MG63 (cell line): ENCODE data around the gene BICRAL. TPM values are rescaled to one million over a fixed set of nuclear protein-coding genes. Genes with fewer than 3 reads are reported as not detected.
"Not testable (repeated sequence)": the region's sequence is repeated elsewhere in the genome, so short reads cannot be mapped to it uniquely, and the experiment has no call there.

Source experiments
- DNase-seq: peaks from one replicate; pipeline ENCODE4 v3.0.0-alpha.2; 2020
- H3K27me3 ChIP-seq: fragments of 250-450 bp; sonication (Bioruptor Pico); 2 replicates; pipeline ENCODE4 v1.5.1; 2020; ENCODE audit warnings: mild to moderate bottlenecking, moderate library complexity
- H3K36me3 ChIP-seq: fragments of 250-450 bp; sonication (Bioruptor Pico); 2 replicates; pipeline ENCODE4 v1.5.1; 2020; ENCODE audit warnings: mild to moderate bottlenecking, moderate library complexity
- H3K4me3 ChIP-seq: fragments of 250-450 bp; sonication (Bioruptor Pico); 2 replicates; pipeline ENCODE4 v1.5.1; 2020; ENCODE audit warnings: mild to moderate bottlenecking, moderate library complexity
- H3K9me3 ChIP-seq: fragments of 250-450 bp; sonication (Bioruptor Pico); 2 replicates; pipeline ENCODE4 v1.5.1; 2020; ENCODE audit warnings: mild to moderate bottlenecking, moderate library complexity
- total RNA-seq: library from RNA; depleted of rRNA; stranded (reverse); fragments of >200 nt; shearing (Covaris generic); gene quantifications from 2 replicates; pipeline ENCODE4 v1.2.3, GENCODE V29; 2014; ENCODE audit warnings: low replicate concordance

BICRAL gene
- total RNA-seq, 1 experiment from 2014 or later = 0.40 TPM

GRCh38 chr6:42848700-42849099 lies 66.8 kb downstream of the BICRAL start:
- no peaks in the 10 kb centered on the region for H3K9me3 ChIP-seq
- H3K27me3 ChIP-seq = no peaks in the 10 kb centered on the region
- no peak overlapping the region for H3K4me3 ChIP-seq
- H3K36me3 ChIP-seq = no peaks in the 10 kb centered on the region
- DNase-seq = no peak

- Histone ChIP-seq H3K4me3 (no peak overlapping the region), H3K27me3 (no peaks in the 10 kb centered on the region), H3K36me3 (no peaks in the 10 kb centered on the region), H3K9me3 (no peaks in the 10 kb centered on the region)
- DNase-seq = no peak
These were observed 69.7 kb downstream of the BICRAL start for GRCh38 chr6:42851599-42851998.

- Histone ChIP-seq H3K36me3 (no peaks in the 10 kb centered on the region), H3K27me3 (no peaks in the 10 kb centered on the region), H3K9me3 (no peaks in the 10 kb centered on the region), H3K4me3 (no peak overlapping the region)
- no peak for DNase-seq
These were observed 78.2 kb downstream of the BICRAL start for GRCh38 chr6:42860036-42860435.

- no peak overlapping the region for H3K4me3 ChIP-seq
- no peak for DNase-seq
- no peaks in the 10 kb centered on the region for H3K36me3 ChIP-seq
- H3K27me3 ChIP-seq = no peaks in the 10 kb centered on the region
- no peaks in the 10 kb centered on the region for H3K9me3 ChIP-seq
These were observed 78.6 kb downstream of the BICRAL start for GRCh38 chr6:42860481-42860880.

- Histone ChIP-seq H3K9me3 (no peaks in the 10 kb centered on the region), H3K27me3 (no peaks in the 10 kb centered on the region), H3K36me3 (no peaks in the 10 kb centered on the region), H3K4me3 (no peak overlapping the region)
- no peak for DNase-seq
These were observed 82.8 kb downstream of the BICRAL start for GRCh38 chr6:42864602-42865001.

GRCh38 chr6:42870145-42870936 lies 88.5 kb downstream of the BICRAL start:
- no peaks in the 10 kb centered on the region for H3K27me3 ChIP-seq
- H3K9me3 ChIP-seq = no peaks in the 10 kb centered on the region
- no peaks in the 10 kb centered on the region for H3K36me3 ChIP-seq
- no peak overlapping the region for H3K4me3 ChIP-seq
- no peak for DNase-seq

GRCh38 chr6:42871711-42872110 lies 89.9 kb downstream of the BICRAL start:
- no peak for DNase-seq

GRCh38 chr6:42873313-42873712 lies 91.5 kb downstream of the BICRAL start:
- Histone ChIP-seq H3K27me3 (no peaks in the 10 kb centered on the region), H3K36me3 (no peaks in the 10 kb centered on the region), H3K4me3 (no peak overlapping the region), H3K9me3 (no peaks in the 10 kb centered on the region)
- DNase-seq = no peak

More at GRCh38 chr6:42871711-42872110, 89.9 kb downstream of the BICRAL start:
- H3K36me3 ChIP-seq = no peaks in the 10 kb centered on the region
- no peaks in the 10 kb centered on the region for H3K9me3 ChIP-seq
- no peak overlapping the region for H3K4me3 ChIP-seq
- no peaks in the 10 kb centered on the region for H3K27me3 ChIP-seq

GRCh38 chr6:42877695-42878094 lies 95.8 kb downstream of the BICRAL start:
- Histone ChIP-seq H3K27me3 (no peaks in the 10 kb centered on the region), H3K36me3 (peaks cover 20% of the 10 kb centered on the region), H3K9me3 (no peaks in the 10 kb centered on the region), H3K4me3 (no peak overlapping the region)
- no peak for DNase-seq

- no peaks in the 10 kb centered on the region for H3K9me3 ChIP-seq
- peak within 1 kb of the TSS; percentile 85 for H3K4me3 ChIP-seq
- peak; percentile 76 for DNase-seq
- no peaks in the 10 kb centered on the region for H3K27me3 ChIP-seq
- H3K36me3 ChIP-seq = peaks cover 38% of the 10 kb centered on the region
These were observed 97.8 kb downstream of the BICRAL start, which contains the start of gene RPL7L1 for GRCh38 chr6:42879372-42880239. Gene RPL7L1 (plus strand): TSS chr6:42879616. CDS start chr6:42879911, 295 bp downstream.

- Histone ChIP-seq H3K4me3 (peak overlapping the region; percentile 85), H3K36me3 (peaks cover 42% of the 10 kb centered on the region)
- not testable (repeated sequence) for H3K9me3 ChIP-seq, H3K27me3 ChIP-seq, DNase-seq
These were observed 98.5 kb downstream of the BICRAL start for GRCh38 chr6:42880240-42880817.

- DNase-seq, H3K9me3 ChIP-seq, H3K27me3 ChIP-seq: not testable (repeated sequence)
- H3K4me3 ChIP-seq = peak overlapping the region; percentile 85
- H3K36me3 ChIP-seq = peaks cover 46% of the 10 kb centered on the region
These were observed 99.0 kb downstream of the BICRAL start for GRCh38 chr6:42880871-42881270.

GRCh38 chr6:42885702-42886101 lies 103.8 kb downstream of the BICRAL start:
- no peak overlapping the region for H3K4me3 ChIP-seq
- peaks cover 45% of the 10 kb centered on the region for H3K36me3 ChIP-seq
- H3K27me3 ChIP-seq = no peaks in the 10 kb centered on the region
- DNase-seq = no peak
- H3K9me3 ChIP-seq = no peaks in the 10 kb centered on the region

GRCh38 chr6:42888201-42888600 lies 106.3 kb downstream of the BICRAL start:
- not testable (repeated sequence) for H3K9me3 ChIP-seq, DNase-seq, H3K4me3 ChIP-seq, H3K27me3 ChIP-seq
- peaks cover 28% of the 10 kb centered on the region for H3K36me3 ChIP-seq

GRCh38 chr6:42889815-42890214 lies 108.0 kb downstream of the BICRAL start:
- H3K4me3 ChIP-seq = peak overlapping the region; percentile 74
- DNase-seq = no peak

GRCh38 chr6:42890311-42891198 lies 108.7 kb downstream of the BICRAL start:
- H3K36me3 ChIP-seq = peaks cover 8% of the 10 kb centered on the region
- H3K9me3 ChIP-seq = no peaks in the 10 kb centered on the region
- DNase-seq = peak; percentile 95
- no peaks in the 10 kb centered on the region for H3K27me3 ChIP-seq
- H3K4me3 ChIP-seq = peak overlapping the region; percentile 74

More at GRCh38 chr6:42889815-42890214, 108.0 kb downstream of the BICRAL start:
- Histone ChIP-seq H3K36me3 (peaks cover 11% of the 10 kb centered on the region), H3K9me3 (no peaks in the 10 kb centered on the region), H3K27me3 (no peaks in the 10 kb centered on the region)
